Measurements from ENCODE around the gene FKRP.

The FKRP gene

GRCh38 chr19:46720503-46721239, 25.2 kb upstream of the FKRP start:
- no peak for TF ChIP-seq NFIC (IDR thresholded peaks at IDR 0.05)

- TF ChIP-seq TEAD4 (IDR thresholded peaks at IDR 0.05) (no peak), TCF12 (IDR thresholded peaks at IDR 0.05; ENCODE audit: low read depth) (no peak)
Observed at GRCh38 chr19:46721269-46722003, 24.4 kb upstream of the FKRP start.

- TF ChIP-seq NFIC (IDR thresholded peaks at IDR 0.05) (no peak), FOXM1 (IDR thresholded peaks at IDR 0.05; ENCODE audit: borderline replicate concordance, low read depth) (no peak), EP300 (IDR thresholded peaks at IDR 0.05; ENCODE audit: borderline replicate concordance) (no peak), YY1 (IDR thresholded peaks at IDR 0.05; ENCODE audit: low read depth) (no peak), TCF12 (IDR thresholded peaks at IDR 0.05; ENCODE audit: low read depth) (no peak), REST (IDR thresholded peaks at IDR 0.05; ENCODE audit: low read depth) (no peak), RAD21 (IDR thresholded peaks at IDR 0.05; ENCODE audit: low read depth) (no peak), CREB1 (IDR thresholded peaks at IDR 0.05; ENCODE audit: low read depth) (no peak), TAF1 (IDR thresholded peaks at IDR 0.05; ENCODE audit: low read depth) (no peak), MAX (IDR thresholded peaks at IDR 0.05) (no peak), USF1 (IDR thresholded peaks at IDR 0.05) (no peak), ZBTB7A (IDR thresholded peaks at IDR 0.05; ENCODE audit: low read depth) (no peak)
Observed at GRCh38 chr19:46722004-46722380, 23.9 kb upstream of the FKRP start.

GRCh38 chr19:46722421-46723022, 23.3 kb upstream of the FKRP start:
- TF ChIP-seq CEBPB (IDR thresholded peaks at IDR 0.05) (no peak), EGR1 (IDR thresholded peaks at IDR 0.05) (no peak), ZBTB7A (IDR thresholded peaks at IDR 0.05; ENCODE audit: low read depth) (no peak), MAX (IDR thresholded peaks at IDR 0.05) (no peak), TAF1 (IDR thresholded peaks at IDR 0.05; ENCODE audit: low read depth) (no peak), REST (IDR thresholded peaks at IDR 0.05; ENCODE audit: low read depth) (no peak), YY1 (IDR thresholded peaks at IDR 0.05; ENCODE audit: low read depth) (no peak)

GRCh38 chr19:46723023-46723461, 22.8 kb upstream of the FKRP start:
- TF ChIP-seq TEAD4 (IDR thresholded peaks at IDR 0.05) (no peak), TAF1 (IDR thresholded peaks at IDR 0.05; ENCODE audit: low read depth) (no peak), CEBPB (IDR thresholded peaks at IDR 0.05) (no peak), EGR1 (IDR thresholded peaks at IDR 0.05) (no peak), NFIC (IDR thresholded peaks at IDR 0.05) (no peak), FOXM1 (IDR thresholded peaks at IDR 0.05; ENCODE audit: borderline replicate concordance, low read depth) (no peak), USF1 (IDR thresholded peaks at IDR 0.05) (no peak), REST (IDR thresholded peaks at IDR 0.05; ENCODE audit: low read depth) (no peak)
